K562 (cell line): Measurements from ENCODE around the gene NR0B2. TPM values are rescaled to one million over a fixed set of nuclear protein-coding genes. Genes with fewer than 3 reads are reported as not detected.

Source experiments
- ATF1 ChIP-seq, 2 experiments: fragments of 450-650 bp in 1 of 2; IDR thresholded peaks; 2 replicates each; pipeline ENCODE4 v1.6.1; 2016; ENCODE audit warnings: missing compliant biosample characterization in 1 of 2, missing genetic modification characterization in 1 of 2
- ESRRA ChIP-seq: fragments of 450-650 bp; IDR thresholded peaks from 2 replicates; pipeline ENCODE4 v1.6.1; 2014; ENCODE audit warnings: low read depth, mild to moderate bottlenecking, moderate library complexity, borderline replicate concordance
- EZH2 ChIP-seq: IDR thresholded peaks from 2 replicates; pipeline ENCODE4 v1.6.1; 2012; ENCODE audit warnings: low read depth, mild to moderate bottlenecking, inconsistent platforms, low read length, borderline replicate concordance
- KAT7 ChIP-seq: sonication (generic); formaldehyde crosslinking; IDR thresholded peaks from 2 replicates; pipeline ENCODE4 v1.8.0; 2022; ENCODE audit warnings: missing genetic modification reagents, mild to moderate bottlenecking, borderline replicate concordance
- TSC22D4 ChIP-seq: fragments of 450-650 bp; IDR thresholded peaks from 2 replicates; pipeline ENCODE4 v1.6.1; 2016; ENCODE audit warnings: missing genetic modification characterization, missing biosample characterization, control low read depth
- ZFX ChIP-seq: sonication (generic); formaldehyde crosslinking; IDR thresholded peaks from 2 replicates; pipeline ENCODE4 v1.8.0; 2022; ENCODE audit warnings: mild to moderate bottlenecking, missing genetic modification reagents, moderate library complexity
- ZNF124 ChIP-seq: sonication (generic); formaldehyde crosslinking; IDR thresholded peaks from 2 replicates; pipeline ENCODE4 v1.8.1; 2022; ENCODE audit warnings: missing genetic modification reagents
- ZNF518B ChIP-seq: fragments of 250-450 bp; sonication (Bioruptor Pico); IDR thresholded peaks from 2 replicates; pipeline ENCODE4 v1.5.0; 2021; ENCODE audit warnings: mild to moderate bottlenecking, moderate library complexity
- polyA plus RNA-seq, 8 experiments: library from polyadenylated mRNA; depleted of rRNA in 4 of 8; stranded (reverse) in 5 of 8; unstranded in 3 of 8; fragments of >200 nt; fragmentation: Nextera tagmentation in 2 of 8; fragmentation: Illumina TruSeq in 1 of 8; extraction: Ambion mirVana in 2 of 8; extraction: Trizol in 1 of 8; gene quantifications; 2 replicates each; pipeline versions ENCODE4 v1.2.1 to v1.2.3, GENCODE V29; 2011 to 2014; ENCODE audit warnings: inconsistent platforms in 1 of 8, missing spikeins in 1 of 8
- total RNA-seq, 7 experiments: library from RNA; depleted of rRNA in 6 of 7; stranded (reverse); fragments of >200 nt in 6 of 7; fragmentation: Illumina TruSeq in 2 of 7; extraction: Trizol in 2 of 7; gene quantifications; 2 replicates each; pipeline versions ENCODE4 v1.2.1 to v1.2.3, GENCODE V29; 2011 to 2021; ENCODE audit warnings: low replicate concordance in 1 of 7
- TF ChIP-seq, protein P1 (sequence below): sonication (generic); formaldehyde crosslinking; IDR thresholded peaks from 2 replicates; pipeline ENCODE4 v1.8.1; 2023; ENCODE audit warnings: missing genetic modification reagents, mild to moderate bottlenecking, borderline replicate concordance
- TF ChIP-seq, protein P2 (sequence below): fragments of 250-450 bp; sonication (Bioruptor Pico); IDR thresholded peaks from 2 replicates; pipeline ENCODE4 v1.4.0; 2020; ENCODE audit warnings: mild to moderate bottlenecking, moderate library complexity
- TF ChIP-seq, protein P3 (sequence below), 3 experiments: IDR thresholded peaks in 2 of 3; conservative IDR thresholded peaks in 1 of 3; 2 replicates each; pipeline ENCODE4 v1.5.1; 2011 to 2012; ENCODE audit warnings: low read length in 3 of 3, mild to moderate bottlenecking in 3 of 3, control low read depth in 2 of 3, improper control_type of control experiment in 1 of 3, inconsistent platforms in 1 of 3, low read depth in 1 of 3, mixed read lengths in 1 of 3, moderate library complexity in 1 of 3; ENCODE audit not compliant: insufficient read depth in 2 of 3

NR0B2 gene
- total and polyA plus RNA-seq, 9 of the 15 experiments (the other 6 are each of a cell fraction or from before 2014, with no cell fraction given), result not detected

GRCh38 chr1:26921540-26922430 is 8.0 kb upstream of the NR0B2 start, which contains the start of gene NUDC (continued):
- TF ChIP-seq, protein P1, sequence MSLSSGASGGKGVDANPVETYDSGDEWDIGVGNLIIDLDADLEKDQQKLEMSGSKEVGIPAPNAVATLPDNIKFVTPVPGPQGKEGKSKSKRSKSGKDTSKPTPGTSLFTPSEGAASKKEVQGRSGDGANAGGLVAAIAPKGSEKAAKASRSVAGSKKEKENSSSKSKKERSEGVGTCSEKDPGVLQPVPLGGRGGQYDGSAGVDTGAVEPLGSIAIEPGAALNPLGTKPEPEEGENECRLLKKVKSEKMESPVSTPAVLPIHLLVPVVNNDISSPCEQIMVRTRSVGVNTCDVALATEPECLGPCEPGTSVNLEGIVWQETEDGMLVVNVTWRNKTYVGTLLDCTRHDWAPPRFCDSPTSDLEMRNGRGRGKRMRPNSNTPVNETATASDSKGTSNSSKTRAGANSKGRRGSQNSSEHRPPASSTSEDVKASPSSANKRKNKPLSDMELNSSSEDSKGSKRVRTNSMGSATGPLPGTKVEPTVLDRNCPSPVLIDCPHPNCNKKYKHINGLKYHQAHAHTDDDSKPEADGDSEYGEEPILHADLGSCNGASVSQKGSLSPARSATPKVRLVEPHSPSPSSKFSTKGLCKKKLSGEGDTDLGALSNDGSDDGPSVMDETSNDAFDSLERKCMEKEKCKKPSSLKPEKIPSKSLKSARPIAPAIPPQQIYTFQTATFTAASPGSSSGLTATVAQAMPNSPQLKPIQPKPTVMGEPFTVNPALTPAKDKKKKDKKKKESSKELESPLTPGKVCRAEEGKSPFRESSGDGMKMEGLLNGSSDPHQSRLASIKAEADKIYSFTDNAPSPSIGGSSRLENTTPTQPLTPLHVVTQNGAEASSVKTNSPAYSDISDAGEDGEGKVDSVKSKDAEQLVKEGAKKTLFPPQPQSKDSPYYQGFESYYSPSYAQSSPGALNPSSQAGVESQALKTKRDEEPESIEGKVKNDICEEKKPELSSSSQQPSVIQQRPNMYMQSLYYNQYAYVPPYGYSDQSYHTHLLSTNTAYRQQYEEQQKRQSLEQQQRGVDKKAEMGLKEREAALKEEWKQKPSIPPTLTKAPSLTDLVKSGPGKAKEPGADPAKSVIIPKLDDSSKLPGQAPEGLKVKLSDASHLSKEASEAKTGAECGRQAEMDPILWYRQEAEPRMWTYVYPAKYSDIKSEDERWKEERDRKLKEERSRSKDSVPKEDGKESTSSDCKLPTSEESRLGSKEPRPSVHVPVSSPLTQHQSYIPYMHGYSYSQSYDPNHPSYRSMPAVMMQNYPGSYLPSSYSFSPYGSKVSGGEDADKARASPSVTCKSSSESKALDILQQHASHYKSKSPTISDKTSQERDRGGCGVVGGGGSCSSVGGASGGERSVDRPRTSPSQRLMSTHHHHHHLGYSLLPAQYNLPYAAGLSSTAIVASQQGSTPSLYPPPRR (CRISPR knock-in tag), result no peak; the same call in 1 of the 2 replicates
- TF ChIP-seq ESRRA (0 out of 2 replicates have a peak, but pooled peaks have one; percentile 67), ATF1 (CRISPR knock-in tag; IDR thresholded peaks at IDR 0.05) (no peak; the same call in 1 of the 2 replicates), ATF1 (tag; IDR thresholded peaks at IDR 0.05) (peak; percentile 97), ZFX (CRISPR knock-in tag) (peak; percentile 96), KAT7 (no peak), ZNF124 (no peak), EZH2 (no peak), TSC22D4 (tag) (no peak), ZNF518B (no peak)
- TF ChIP-seq, protein P2, sequence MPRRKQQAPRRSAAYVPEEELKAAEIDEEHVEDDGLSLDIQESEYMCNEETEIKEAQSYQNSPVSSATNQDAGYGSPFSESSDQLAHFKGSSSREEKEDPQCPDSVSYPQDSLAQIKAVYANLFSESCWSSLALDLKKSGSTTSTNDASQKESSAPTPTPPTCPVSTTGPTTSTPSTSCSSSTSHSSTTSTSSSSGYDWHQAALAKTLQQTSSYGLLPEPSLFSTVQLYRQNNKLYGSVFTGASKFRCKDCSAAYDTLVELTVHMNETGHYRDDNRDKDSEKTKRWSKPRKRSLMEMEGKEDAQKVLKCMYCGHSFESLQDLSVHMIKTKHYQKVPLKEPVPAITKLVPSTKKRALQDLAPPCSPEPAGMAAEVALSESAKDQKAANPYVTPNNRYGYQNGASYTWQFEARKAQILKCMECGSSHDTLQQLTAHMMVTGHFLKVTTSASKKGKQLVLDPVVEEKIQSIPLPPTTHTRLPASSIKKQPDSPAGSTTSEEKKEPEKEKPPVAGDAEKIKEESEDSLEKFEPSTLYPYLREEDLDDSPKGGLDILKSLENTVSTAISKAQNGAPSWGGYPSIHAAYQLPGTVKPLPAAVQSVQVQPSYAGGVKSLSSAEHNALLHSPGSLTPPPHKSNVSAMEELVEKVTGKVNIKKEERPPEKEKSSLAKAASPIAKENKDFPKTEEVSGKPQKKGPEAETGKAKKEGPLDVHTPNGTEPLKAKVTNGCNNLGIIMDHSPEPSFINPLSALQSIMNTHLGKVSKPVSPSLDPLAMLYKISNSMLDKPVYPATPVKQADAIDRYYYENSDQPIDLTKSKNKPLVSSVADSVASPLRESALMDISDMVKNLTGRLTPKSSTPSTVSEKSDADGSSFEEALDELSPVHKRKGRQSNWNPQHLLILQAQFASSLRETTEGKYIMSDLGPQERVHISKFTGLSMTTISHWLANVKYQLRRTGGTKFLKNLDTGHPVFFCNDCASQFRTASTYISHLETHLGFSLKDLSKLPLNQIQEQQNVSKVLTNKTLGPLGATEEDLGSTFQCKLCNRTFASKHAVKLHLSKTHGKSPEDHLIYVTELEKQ (CRISPR knock-in tag), result no peak
- TF ChIP-seq, protein P3, sequence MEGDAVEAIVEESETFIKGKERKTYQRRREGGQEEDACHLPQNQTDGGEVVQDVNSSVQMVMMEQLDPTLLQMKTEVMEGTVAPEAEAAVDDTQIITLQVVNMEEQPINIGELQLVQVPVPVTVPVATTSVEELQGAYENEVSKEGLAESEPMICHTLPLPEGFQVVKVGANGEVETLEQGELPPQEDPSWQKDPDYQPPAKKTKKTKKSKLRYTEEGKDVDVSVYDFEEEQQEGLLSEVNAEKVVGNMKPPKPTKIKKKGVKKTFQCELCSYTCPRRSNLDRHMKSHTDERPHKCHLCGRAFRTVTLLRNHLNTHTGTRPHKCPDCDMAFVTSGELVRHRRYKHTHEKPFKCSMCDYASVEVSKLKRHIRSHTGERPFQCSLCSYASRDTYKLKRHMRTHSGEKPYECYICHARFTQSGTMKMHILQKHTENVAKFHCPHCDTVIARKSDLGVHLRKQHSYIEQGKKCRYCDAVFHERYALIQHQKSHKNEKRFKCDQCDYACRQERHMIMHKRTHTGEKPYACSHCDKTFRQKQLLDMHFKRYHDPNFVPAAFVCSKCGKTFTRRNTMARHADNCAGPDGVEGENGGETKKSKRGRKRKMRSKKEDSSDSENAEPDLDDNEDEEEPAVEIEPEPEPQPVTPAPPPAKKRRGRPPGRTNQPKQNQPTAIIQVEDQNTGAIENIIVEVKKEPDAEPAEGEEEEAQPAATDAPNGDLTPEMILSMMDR (IDR thresholded peaks at IDR 0.05 in 2 of 3, conservative IDR thresholded peaks at IDR 0.05 in 1 of 3; ENCODE audit: insufficient read depth in 2 of 3, low read depth in 1 of 3, low read length in 3 of 3), result no peak
